GM15510 (cell line): ENCODE measurements around the gene CEP131.

Experiments
- POLR2A ChIP-seq: IDR thresholded peaks from 3 replicates; pipeline ENCODE4 v1.6.1; 2011; ENCODE audit warnings: borderline replicate concordance; ENCODE audit not compliant: insufficient read length; ENCODE audit errors: extremely low read depth

The CEP131 gene

DNA sequence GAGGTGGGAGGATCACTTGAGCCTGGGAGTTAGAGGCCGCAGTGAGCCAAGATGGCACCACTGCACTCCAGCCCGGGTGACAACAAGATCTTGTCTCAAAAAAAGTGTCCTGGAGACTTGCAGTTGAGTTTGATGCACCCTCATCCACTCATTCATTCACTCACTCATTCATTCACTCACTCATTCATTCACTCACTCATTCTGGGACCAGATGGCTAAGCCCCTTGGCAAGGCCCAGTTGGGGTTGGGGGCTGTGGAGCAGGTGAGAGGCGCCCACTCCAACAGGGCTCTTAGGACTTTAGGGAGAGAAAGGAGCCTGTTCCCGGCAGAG, 55.6 kb downstream of the CEP131 start:
- TF ChIP-seq POLR2A = no peak

DNA sequence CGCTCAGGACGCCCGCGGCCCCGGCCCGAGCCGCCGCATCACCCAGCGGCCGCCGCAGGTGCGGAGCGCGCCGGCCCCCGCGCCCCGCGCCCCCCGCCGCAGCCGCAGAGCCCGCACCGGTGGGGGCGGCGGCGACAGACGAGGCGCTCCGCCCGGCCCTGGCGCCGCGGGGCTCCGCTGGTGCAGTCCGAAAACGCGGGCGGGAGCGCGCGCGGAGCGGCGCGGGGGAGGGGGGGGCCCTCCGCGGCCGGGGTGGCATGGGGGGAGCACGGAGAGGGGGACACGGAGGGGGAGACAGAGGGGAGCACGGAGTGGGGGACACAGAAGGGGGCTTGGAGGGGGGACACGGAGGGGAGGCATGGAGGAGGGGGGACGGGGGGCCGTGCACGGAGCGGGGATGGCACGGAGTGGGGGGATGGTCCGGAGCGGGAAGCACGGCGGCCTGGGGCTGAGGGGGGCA, 56.7 kb downstream of the CEP131 start, which contains the start of gene AATK:
Gene AATK (minus strand): TSS at position 189 of the 460 bp plus-strand sequence. CDS start 229 bp downstream, outside the sequence.
- TF ChIP-seq POLR2A = no peak

- TF ChIP-seq POLR2A = no peak
Observed at GRCh38 chr17:81165246-81166032, 57.3 kb downstream of the CEP131 start, which contains the start of gene PVALEF. TSS of gene PVALEF (plus strand) at chr17:81165507. CDS start at chr17:81181227, 15,720 bp downstream.

GRCh38 chr17:81164371-81165245, 58.2 kb downstream of the CEP131 start:
- no peak for TF ChIP-seq POLR2A

DNA sequence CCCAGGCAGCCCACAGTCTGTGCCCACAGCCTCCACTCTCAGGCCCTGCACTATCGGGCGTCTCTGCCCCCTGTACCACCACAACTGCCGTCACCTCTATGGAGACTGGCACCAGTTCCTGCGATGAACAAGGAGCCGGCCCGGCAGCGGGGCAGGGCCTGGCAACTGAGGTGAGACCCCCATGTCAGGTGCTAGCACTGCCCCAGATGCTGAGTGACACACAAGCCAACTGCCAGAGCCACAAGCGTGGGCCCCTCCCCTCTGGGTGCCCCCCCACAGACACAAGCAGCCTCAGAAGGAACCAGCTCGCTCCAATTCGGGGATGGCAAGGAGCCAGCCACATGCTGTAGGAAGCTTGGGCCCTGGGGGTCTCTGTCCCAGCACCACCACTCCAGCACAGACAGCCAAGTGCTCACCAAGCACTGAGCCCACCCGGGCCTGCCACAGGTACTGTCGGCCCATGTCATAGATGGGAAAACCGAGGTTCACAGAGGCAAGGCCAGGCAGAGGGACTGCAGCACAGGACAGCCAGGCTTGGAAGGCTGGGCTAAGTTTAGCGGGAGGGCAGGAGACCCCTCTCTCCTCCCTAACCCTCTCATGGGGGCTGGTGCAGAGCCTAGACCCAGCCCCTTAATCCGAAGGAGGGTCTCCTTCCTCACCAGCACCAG, 58.9 kb downstream of the CEP131 start:
- TF ChIP-seq POLR2A = no peak

- TF ChIP-seq POLR2A = no peak
Observed at GRCh38 chr17:81163051-81163695, 59.6 kb downstream of the CEP131 start.

DNA sequence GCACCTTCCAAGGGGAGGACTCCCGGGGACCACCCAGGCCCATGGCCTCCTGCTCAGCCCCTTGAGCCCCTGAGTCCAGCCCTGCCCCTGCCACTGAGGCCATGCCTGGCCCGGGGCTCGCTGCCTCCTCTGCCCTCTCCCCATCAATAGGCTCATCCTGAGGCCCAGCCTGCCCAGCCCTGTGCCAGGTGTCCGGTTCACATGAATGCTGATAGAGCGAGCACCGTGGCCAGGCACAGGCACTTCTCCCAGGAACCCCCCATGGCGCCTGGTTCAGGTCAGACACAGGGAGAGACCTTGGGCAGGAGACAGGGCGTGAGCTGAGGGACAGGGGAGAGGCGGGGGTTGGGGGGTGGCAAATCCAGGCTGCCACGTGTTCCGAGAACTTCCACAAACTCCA, 60.3 kb downstream of the CEP131 start:
- no peak for TF ChIP-seq POLR2A

- no peak for TF ChIP-seq POLR2A
Observed at GRCh38 chr17:81161972-81162371, 60.8 kb downstream of the CEP131 start.

DNA sequence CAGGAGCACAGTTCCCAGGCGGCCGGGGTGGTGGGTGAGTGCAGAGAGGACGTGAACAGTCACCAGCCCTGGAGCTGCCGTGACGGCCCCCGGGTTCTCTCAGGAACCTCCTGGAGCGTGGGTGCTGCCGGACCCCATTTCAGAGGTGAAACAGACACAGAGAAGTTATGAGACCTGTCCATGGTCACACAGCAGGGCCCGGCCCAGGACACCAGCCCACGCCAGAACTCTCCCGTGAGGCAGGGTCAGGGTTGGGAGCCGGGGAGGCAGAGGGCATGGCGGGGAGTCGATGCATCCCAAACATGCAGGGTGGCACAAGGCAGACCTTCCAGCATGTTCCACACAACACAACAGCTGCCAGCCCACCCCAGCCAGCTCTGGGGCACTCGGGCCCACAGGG, 61.2 kb downstream of the CEP131 start:
- TF ChIP-seq POLR2A = no peak

DNA sequence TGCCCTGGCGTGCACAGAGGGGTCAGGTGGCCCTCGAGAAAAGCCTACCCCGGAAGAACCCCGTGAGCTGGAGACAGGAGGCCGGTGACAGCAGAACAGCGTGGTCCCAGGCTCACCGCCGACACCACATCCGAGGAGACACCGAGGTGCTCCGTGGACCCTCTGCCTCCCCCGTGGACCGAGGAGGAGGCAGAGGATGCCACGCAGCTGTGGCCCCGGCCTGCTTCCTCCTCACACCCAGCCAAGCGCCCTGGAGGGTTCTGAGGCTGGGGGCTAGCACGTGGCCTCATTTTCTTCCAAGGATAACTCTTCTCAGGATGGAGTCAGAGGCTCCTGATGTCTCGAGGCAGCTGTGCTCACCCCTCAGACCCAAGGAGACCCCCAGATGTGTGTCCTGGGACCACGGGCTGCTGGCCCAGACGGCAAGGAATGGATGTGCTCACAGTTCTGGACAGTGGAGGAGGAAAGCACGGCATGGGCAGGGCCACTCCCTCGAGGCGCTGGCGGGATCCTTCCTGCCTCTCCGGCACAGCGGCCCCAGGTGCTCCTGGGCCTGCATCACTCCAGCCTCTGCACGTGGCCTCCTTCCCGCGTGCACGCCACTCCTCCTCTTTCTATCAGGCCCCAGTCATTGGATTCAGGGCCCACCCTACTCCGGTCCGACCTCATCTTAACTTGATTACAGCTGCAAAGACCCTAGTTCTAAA, 61.9 kb downstream of the CEP131 start:
- no peak for TF ChIP-seq POLR2A

DNA sequence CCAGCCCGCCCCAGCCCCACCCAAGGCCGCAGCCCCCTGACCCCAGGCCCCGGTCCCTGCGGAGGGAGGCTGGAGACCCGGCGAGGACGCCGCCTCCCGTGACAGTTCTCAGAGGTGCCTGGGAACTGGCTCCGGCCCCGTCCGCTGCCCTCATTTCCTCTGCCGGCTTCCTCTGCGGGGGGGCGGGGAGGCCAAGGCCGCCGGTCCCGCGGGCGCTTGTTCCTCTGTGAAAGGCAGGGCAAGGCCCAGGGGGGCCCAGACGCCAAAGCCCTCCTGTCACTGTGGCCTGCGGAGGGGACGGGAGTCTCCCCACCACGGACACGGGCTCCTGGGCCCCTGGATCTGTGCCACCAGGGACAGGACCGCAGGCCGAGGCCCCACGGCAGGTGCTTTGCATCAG, 62.5 kb downstream of the CEP131 start:
- TF ChIP-seq POLR2A = no peak

DNA sequence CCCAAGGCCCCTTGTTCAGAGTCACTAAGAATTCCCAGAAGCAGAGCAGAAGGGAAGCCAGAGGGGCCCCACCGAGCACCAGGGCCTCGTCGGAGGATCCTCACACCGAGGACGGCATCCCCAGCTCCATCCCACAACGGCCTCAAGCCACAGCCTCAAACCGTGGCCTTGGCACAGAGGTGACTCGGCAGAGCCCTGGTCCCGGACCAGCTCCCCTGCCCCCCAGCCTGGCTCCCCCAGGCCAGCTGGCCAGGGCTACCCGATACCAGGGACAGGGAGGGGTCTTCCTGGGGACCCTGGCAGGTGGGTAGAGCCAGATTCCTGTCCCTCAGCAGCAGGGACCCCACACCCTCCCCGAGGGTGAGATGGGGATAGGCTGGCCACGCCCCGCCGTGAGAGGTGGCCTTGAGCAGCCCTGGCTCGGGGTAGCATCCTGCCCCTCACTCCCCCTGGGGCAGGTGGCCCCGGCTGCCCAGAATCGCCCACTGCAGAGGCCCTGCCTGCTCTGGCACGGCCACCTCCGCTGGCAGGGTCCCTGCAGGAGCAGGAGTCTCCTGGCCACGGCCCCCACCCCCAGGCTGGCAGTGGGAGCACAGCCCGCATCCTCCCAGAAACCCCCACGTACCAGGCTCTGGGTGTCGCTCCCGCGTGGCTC, 63.0 kb downstream of the CEP131 start:
- TF ChIP-seq POLR2A = no peak

GRCh38 chr17:81158688-81159590, 63.8 kb downstream of the CEP131 start:
- TF ChIP-seq POLR2A = no peak
